IPS-NIHi7 (cell line): ENCODE measurements around the gene CLASP1.
A peak's percentile ranks its signal among the peaks of the same experiment; 100 is the strongest.
"Not testable (repeated sequence)": the region's sequence is repeated elsewhere in the genome, so short reads cannot be mapped to it uniquely, and the experiment has no call there.

ENCODE experiments used
- DNase-seq: peaks from one replicate; pipeline ENCODE4 v3.0.0; 2012; ENCODE audit warnings: mixed read lengths; ENCODE audit errors: extremely low spot score

Gene CLASP1

DNA sequence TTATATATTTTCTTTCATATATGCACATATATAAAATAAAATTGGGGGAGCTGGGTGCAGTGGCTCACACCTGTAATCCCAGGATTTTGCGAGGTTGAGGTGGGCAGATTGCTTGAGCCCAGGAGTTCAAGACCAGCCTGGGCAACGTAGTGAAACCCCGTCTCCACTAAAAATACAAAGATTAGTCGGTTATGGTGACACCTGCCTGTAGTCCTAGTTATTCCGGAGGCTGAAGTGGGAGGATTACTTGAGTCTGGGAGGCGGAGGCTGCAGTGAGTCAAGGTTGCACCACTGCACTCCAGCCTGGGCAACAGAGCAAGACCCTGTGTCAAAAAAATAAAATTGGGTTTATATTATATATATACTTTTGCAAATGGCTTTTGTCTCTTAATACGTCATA is 324.7 kb downstream of the CLASP1 start:
- no peak for DNase-seq

DNA sequence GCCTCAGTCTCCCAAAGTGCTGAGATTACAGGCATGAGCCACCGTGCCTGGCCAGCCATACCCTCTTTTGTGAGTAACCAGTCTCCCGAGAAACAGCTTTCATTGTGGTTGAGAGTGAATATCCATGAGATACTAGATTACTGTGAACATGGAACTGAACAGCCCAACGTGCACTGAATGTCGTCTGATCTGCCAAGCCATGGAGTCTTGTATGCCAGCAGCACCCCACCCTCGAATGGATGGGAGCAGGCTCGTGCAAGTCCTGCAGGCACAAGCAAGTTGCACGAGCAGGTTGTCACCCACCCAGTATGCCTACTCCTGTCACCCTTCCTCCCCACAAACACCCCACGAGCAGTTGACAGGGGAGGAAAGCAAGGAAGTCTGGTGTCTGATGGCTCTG is 327.8 kb downstream of the CLASP1 start:
- no peak for DNase-seq

DNA sequence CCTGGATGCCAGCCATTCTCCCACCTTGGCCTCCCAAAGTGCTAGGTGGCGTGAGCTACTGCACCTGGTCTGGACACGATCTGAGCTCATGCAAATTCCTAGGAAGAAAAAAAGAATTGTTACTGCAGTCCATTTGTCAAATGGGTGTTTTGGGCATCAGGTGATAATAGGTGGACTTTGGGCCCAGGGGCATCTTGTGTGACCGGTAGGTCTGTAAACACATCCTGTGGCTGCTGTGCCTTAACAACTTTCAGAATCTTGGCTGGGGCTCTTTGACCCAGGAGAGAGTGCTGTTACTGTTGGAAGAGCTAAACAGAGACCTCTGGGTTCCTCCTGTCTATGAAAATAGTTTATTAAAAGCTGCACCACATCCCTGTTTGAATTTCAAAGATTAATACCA is 329.3 kb downstream of the CLASP1 start:
- no peak for DNase-seq

DNA sequence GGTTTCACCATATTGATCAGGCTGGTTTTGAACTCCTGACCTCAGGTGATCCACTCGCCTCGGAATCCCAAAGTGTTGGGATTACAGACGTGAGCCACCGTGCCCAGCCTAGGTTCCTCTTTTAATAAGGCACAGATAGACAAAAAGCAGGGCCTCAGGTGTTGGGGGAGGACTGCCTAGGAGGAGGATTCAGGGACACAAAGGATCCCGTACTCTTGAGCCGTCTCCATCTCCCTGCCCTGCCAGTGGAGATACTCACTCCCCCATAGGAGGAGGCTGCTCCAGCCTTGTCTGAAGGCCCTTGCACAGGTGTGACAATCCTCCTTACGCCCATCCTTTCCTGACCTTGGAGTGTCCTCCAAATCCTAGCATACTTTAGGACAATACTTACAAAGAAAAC is 332.3 kb downstream of the CLASP1 start:
- DNase-seq = no peak

- not testable (repeated sequence) for DNase-seq
Observed at GRCh38 chr2:121313701-121314100, 335.6 kb downstream of the CLASP1 start.

DNA sequence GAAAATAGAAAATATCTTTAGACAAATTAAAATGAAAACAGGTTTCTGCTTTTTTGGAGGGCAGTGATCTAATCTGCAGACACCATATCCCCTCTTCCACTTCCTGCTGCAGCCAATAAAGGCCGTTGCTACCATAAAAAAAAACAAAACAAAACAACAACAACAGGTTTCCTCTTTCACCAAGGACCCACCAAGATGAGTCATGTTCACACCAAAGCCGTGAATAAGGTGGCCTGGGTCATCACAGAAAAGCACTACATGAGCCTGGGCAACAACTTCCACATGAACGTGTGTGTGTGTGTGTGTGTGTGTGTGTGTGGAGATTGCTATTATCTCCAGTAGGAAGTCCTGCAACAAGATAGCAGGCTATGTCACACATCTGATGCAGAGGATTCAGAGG is 339.5 kb downstream of the CLASP1 start:
- no peak for DNase-seq

- DNase-seq = no peak
Observed at GRCh38 chr2:121309323-121309722, 339.9 kb downstream of the CLASP1 start.

DNA sequence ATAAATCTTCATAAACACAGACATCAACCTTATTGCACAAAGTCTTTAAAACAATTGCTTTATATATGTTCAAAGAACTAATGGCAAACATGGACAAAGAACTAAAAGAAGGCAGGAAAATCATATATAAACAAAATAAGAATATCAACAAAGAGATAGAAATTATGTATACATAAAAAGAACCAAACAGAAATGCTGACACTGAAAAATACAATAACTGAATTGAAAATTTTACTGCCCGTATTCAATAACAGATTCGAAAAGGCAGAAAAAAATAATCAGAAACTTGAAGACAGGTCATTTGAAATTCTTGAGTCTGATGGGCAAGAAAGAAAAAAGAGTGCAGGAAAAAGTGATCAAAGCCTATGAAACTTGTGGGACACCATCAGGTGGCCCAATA is 342.2 kb downstream of the CLASP1 start:
- DNase-seq = no peak

- DNase-seq = no peak
Observed at GRCh38 chr2:121304941-121305340, 344.3 kb downstream of the CLASP1 start.

GRCh38 chr2:121303531-121304263 is 345.6 kb downstream of the CLASP1 start:
- DNase-seq = no peak

- not testable (repeated sequence) for DNase-seq
Observed at GRCh38 chr2:121301190-121301589, 348.1 kb downstream of the CLASP1 start.

DNA sequence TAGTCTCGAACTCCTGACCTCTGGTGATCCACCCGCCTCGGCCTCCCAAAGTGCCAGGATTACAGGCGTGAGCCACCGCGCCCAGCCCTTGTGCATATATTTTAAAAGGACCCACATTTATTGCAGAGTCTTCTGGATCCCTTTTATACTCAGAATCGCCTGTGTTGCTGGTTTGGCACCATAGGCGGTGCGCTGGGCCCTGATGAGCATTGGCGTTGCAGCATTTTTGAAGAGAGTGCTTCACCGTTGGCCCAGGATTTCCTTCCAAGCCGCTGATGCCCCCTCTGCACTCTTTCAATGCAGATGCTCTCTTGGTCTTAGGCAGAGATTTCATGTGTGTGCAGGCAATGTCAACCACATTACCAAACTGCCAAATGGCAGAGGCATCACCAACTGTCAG is 350.8 kb downstream of the CLASP1 start:
- DNase-seq = no peak

DNA sequence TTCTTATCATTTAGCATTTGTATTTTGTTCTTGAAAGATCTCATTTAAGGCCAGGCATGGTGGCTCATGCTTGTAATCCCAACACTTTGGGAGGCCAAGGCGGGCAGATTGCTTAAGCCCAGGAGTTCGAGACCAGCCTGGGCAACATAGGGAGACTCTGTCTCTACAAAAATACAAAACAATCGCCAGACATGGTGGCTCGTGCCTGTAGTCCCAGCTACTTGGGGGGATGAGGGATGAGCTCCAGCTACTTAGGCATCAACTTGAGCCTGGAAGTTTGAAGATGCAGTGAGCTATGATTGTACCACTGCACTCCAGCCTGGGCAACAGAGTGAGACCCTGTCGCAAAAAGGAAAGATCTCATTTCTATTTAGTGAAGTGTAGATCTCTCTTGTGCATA is 351.4 kb downstream of the CLASP1 start:
- not testable (repeated sequence) for DNase-seq

- peak; percentile 78 for DNase-seq
Observed at GRCh38 chr2:121297217-121297830, 351.9 kb downstream of the CLASP1 start.

DNA sequence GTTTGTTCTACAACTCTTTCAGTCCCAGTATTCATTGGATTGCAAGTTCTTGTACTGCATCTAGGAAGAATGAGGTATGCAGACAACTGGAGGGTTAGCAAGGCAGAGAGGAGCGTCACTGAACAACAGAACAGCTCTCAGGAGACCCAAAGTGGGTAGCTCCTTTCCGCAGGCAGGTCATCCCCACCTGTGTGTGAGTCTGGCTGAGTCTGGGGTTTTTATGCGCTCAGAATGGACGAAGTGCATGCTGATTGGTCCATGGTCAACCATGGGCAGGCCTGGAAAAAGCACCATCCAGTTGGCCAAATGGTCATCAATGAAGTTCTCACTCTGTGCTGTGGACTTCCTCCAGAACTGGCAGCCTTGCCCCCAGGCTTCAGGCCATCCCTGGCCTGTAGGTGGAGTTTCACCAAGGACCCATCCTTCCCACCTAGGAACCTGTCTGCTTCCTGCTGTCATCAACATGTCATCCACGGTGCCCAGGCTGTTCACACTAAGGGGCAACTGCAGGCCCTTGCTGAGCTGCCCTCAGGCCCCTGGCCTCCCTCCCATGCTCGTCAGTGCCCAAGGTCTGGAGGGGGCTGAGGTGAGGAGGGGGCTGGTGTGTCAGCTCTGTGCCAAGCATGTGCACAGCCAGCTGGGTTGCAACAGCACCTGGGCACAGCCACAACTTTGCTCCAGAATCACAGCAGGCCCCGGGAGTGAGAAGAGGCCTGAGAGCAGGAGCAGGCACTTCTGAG is 353.2 kb downstream of the CLASP1 start:
- DNase-seq = no peak

GRCh38 chr2:121294881-121295840 is 354.1 kb downstream of the CLASP1 start:
- DNase-seq = no peak

DNA sequence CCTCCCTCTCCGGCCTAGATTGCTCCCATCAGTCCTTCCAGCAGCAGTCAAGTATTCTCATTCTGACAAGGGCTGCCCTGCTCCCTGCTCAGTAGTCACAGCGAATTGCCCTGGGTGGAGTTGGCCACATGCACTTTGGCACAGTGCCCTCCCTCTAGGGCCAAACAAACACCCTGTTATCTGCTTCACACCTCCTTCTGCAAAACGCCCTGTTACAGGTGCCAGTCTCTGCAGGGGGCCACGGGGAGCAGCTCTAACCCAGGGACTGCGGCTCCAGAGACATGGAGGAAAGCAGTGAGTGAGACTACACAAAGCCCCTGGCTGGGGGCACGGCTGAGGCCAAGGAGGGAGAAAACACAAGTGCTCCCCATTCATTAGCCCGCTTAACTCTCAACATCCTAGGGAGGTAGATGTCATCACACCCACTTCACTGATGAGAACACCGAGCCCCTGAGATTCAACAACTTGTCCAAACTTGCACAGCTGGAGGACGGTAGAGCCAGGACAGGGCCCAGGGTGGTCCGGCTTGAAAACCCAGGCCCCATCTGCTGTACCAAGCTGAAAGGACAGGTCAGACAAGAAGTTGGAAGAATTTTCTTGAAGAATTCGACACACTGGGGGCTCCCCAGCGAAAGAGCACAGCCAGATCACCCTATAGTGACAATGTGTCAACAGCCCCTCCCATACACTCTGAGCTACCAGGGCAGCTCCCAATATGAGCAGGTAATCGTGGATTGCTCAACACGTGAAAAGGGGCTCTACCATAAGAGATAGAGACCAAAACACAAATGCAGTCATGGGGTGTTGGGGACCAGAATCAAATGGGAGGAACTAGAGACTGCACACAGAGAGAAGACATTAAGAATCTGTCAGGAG is 355.6 kb downstream of the CLASP1 start:
- no peak for DNase-seq

DNA sequence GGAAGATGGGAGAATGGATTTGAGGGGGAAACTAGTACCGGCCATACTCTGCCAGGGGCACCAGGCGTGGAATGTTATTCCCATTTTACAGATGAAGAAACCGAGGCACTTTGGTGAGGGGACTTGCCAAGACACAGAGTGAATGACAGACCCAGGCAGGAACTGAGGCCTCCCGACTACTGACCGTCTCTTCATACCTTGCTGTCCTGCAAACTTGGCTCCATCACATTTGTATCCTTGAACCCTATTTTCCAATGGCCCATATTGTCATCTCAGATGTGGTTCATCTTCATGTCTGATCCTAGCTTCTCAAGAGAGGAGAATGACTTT is 358.0 kb downstream of the CLASP1 start:
- no peak for DNase-seq

DNA sequence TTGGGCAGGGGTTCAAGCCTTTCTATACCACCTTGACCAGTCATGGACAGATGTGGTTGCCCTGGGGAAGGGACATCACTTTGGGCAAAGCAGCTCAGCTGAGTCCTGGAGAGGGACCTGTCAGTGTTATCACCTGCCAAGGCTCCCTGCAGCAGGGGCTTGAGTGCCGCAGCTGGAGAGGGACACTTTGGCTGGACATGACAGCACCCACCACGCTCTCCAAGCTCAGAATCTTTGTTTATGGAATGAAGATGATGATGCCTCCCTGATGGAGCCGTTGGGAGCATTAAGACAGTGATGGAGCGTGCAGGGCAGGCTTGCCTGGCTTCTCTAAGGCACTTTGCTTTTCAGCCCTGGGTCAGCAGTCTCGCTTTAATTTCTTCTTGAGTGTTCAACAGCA is 360.0 kb downstream of the CLASP1 start:
- DNase-seq = no peak

GRCh38 chr2:121288454-121289231 is 360.6 kb downstream of the CLASP1 start:
- no peak for DNase-seq
